ENCODE results near the gene TMEM175.
"Not testable (repeated sequence)": the region's sequence is repeated elsewhere in the genome, so short reads cannot be mapped to it uniquely, and the experiment has no call there.

TMEM175 gene

DNA sequence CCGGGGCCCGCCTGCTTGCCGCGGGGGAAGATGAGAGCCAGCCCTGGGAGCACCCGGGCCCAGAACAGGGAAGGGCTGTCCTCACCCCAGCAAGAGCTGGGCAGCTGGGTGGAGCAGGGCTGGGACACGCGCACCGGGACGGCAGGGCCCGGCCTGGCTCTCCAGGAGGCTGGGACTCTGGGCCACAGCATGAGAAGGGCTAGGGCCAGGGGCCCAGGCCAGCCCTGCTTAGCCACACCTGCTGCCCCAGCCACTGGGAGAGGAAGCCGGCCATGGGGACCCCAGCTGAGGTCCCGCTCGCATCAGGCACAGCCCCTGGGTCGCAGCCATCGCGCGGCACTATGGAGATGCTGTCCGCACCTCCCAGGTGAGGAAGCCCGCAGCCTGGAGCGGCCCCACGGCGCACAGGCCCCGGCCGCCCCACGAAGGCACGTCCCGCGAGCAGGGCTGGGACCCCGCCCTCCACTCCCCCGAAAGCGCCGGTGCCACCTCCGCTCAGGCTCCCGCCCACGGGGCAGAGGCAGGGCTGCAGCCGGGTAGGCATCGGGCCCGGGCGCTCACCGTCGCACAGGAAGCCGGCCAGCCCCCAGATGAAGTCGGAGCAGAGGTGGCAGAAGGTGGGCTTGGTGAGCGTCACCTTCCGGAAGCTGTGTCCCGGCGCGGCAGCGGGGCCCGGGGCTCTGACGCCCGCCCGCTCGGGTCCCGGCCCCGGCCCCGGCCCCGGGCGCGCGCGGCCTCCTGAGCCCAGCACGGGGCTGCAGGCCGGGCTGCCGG lies 40.6 kb downstream of the TMEM175 start:
- DNase-seq: peak; percentile 51

- DNase-seq: peak; percentile 91
Measured at GRCh38 chr4:973431-974397, 41.5 kb downstream of the TMEM175 start, which contains the start of gene DGKQ. Gene DGKQ (minus strand): TSS chr4:973569. CDS start chr4:973482, 87 bp downstream.

- DNase-seq: no peak
Measured at GRCh38 chr4:974668-975067, 42.4 kb downstream of the TMEM175 start.

DNA sequence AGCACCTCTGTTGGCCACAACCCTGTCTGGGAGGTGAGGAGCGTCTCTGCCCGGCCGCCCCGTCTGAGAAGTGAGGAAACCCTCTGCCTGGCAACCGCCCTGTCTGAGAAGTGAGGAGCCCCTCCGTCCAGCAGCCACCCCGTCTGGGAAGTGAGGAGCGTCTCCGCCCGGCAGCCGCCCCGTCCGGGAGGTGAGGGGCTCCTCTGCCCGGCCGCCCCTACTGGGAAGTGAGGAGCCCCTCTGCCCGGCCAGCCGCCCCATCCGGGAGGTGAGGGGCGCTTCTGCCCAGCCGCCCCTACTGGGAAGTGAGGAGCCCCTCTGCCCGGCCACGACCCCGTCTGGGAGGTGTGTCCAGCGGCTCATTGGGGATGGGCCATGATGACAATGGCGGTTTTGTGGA lies 43.8 kb downstream of the TMEM175 start:
- DNase-seq: not testable (repeated sequence)

- DNase-seq: no peak
Measured at GRCh38 chr4:978957-979701, 46.9 kb downstream of the TMEM175 start.

GRCh38 chr4:982291-982690 lies 50.0 kb downstream of the TMEM175 start:
- DNase-seq: no peak

GRCh38 chr4:982814-983213 lies 50.6 kb downstream of the TMEM175 start:
- DNase-seq: no peak

DNA sequence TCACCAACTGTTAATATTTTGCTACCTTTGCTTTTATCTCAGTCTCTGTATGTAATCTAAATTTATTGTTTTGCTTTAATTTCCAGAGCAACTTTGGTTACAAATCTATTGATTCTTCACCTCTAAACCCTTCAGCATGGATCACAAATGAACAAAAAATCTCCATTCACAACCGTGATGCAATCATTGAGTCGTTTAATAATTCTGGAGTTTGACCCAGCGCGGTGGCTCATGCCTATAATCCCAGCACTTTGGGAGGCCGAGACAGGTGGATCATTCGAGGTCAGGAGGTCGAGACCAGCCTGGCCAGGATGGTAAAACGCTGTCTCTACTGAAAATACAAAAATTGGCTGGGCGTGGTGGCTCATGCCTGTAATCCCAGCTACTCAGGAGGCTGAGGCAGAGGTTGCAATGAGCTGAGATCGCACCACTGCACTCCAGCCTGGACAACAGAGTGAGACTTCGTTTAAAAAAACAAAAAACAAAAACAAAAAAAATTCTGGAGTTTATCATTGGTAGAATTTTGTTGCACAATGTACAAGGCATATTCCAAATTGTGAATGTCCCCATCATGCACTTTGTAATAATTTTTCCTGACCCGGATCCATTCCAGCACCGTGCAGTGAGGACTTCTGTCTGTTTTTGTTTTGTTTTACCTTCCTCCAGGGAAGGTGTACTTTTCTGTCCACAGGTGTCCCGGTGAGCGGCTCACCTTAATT lies 52.2 kb downstream of the TMEM175 start:
- DNase-seq: no peak

DNA sequence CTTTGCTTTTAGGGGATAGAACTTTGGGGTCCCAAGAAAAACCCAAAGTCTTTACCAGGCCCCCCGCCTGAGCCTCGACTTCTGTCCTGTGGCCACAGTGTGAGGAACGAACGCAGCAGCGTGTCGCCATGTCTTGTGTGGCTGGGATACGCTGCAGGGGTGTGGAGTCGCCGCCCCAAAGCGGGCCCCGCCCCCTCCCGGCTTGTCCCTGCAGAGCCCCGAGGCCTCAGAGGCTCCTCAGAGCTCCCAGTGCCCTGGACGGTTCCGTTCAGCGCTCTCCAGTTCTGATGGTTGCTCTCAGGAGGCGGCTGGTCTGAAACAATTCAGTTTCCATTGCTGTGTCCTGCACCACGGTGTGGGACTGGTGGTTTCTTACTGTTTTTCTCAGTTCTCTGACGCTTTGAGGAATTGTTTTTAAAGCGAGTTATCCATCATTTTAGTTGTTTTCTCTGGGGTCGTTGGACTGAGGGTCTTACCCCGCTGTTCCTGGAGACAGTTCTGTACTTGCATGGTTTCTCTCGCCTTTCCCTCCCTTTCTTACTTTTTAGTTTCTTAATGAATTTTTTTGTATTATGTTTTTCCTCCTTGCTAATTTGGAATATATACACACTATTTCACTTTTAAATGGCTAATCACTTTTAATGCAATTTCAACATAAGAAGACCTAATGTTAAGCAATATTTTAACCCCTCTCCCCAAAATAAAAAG lies 53.0 kb downstream of the TMEM175 start:
- peak; percentile 68 for DNase-seq

- peak; percentile 14 for DNase-seq
Measured at GRCh38 chr4:986428-986878, 54.2 kb downstream of the TMEM175 start.

- DNase-seq: peak; percentile 88
Measured at GRCh38 chr4:986879-987623, 54.8 kb downstream of the TMEM175 start, which contains the start of gene IDUA. Gene IDUA (plus strand): TSS chr4:987044. CDS start chr4:987085, 41 bp downstream.

- DNase-seq: no peak
Measured at GRCh38 chr4:987624-988513, 55.6 kb downstream of the TMEM175 start.

- no peak for DNase-seq
Measured at GRCh38 chr4:988726-989721, 56.8 kb downstream of the TMEM175 start.

DNA sequence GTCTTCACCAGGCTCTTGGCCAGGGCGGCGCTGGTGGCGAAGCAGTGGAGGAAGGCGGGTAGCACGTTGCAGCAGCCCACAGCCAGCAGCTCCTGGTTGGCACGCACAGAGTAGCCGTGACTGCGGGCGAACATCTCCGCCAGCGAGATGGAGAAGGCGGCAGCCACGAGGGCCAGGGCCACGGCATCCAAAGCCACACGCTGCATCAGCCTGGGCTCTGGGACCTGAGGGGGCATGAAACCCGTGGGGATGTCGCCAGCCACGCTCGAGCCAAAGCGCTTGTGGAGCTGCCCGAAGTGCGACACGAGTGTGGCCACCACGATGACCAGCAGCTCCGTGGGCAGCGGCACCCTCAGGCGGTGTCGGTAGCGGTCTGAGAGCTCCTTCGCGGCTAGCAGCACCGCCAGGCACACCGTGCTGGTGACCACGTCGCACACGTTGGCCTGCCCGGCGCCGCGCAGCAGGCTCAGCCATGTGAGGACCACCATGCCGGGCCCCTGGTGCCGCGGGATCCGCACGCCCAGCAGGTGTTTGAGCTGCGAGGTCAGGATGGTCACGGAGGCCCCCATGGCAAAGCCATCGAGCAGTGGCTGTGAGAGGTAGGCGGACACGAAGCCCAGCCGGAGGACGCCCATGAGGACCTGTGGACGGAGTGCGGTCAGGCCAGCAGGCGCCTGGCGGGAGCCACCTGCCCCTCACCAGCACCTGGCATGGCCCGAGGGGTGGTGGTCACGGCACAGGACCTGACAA lies 57.6 kb downstream of the TMEM175 start:
- DNase-seq: no peak

DNA sequence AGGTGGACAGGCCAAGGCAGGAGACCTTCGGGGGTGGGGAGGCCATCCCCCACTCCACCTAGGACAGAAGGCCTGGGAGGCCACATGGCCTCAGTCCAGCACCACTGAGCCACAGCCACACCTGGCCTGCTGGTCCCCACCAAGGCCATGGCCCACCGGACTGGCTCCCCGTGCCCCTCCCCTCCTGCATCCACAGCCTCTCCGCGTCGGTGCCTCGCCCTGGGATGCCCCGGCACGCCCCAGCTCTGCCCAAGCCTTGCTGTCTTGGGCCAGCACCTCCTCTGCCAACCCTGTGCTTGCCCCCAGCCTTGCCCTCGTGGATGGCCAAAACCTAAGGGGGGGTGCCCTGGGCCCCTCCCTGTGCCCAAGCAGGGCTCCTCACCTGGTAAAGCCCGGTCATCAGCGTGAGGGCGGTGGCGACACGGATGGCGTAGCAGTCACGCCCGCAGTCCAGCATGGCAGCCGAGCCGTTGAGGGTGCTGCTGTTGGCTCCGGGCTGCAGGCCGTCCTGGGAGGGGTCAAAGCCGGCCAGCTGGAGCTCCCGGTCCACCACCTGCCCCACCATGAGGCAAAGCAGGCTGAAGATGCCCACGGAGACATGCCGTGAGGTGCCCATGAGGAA lies 58.6 kb downstream of the TMEM175 start:
- no peak for DNase-seq

GRCh38 chr4:991451-992296 lies 59.4 kb downstream of the TMEM175 start:
- no peak for DNase-seq
